Measurements from ENCODE around the gene PLAAT3. TPM values are rescaled to one million over a fixed set of nuclear protein-coding genes. Genes with fewer than 3 reads are reported as not detected.
"Not testable (repeated sequence)": the region's sequence is repeated elsewhere in the genome, so short reads cannot be mapped to it uniquely, and the experiment has no call there.

The PLAAT3 gene
- total RNA-seq, 1 experiment from 2014 or later, result 0.48 TPM

DNA sequence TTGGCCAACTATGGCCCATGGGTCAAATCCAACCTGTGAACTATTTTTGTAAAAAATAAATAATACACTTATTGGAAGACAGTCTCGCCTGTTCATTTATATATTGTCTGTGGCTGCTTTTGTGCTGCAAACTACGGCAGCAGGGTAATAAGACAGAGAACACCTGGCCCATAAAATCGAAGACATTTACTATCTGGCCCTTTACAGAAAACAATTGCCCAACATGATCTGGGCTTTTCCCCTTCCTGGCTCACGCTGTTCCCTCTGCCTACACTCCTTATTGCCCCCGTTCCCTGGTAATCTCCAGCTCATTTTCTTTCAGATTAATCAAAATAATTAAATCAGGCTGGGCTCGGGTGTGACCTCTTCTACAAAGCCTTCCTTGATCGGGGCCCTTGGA is 56.7 kb downstream of the PLAAT3 start:
- DNase-seq, result no peak
- no peaks in the 10 kb centered on the region for H3K79me2 ChIP-seq (ENCODE audit: low read length)

DNA sequence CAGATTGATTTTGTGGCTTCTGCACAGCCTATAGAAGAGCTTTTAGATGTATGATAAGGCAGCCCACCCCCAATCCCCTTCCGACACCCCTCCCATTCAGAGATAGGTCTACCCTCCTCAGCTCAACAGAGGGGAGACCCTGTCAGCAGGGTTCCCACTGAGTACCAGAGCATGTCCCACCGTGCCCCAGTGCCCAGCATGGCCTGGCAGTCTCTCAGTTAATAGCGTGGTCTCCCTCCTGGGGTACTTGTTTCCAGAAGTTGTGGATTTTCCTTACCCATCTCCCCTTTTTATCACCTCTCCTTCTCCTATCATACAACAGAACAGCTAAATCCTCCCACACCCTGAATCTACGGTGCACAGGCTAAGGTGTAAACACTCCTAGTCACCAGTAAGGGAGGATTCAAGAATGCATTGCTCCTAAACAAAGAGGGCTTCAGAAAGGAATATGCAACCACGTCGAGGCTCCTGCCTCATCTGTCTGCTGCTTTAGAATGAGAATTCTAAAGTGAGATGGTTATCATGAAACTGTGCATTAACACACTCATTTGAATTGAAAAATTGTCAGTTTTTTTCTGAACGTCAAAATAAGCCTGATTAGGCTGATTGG is 57.7 kb downstream of the PLAAT3 start:
- Histone ChIP-seq H3K4me1 (ENCODE audit: low read length) (no peaks in the 10 kb centered on the region), H3K9me3 (ENCODE audit: low read length) (no peaks in the 10 kb centered on the region), H3K9ac (ENCODE audit: low read length) (no peak overlapping the region), H3K4me3 (ENCODE audit: low read length) (no peak overlapping the region), H4K20me1 (ENCODE audit: insufficient read depth, low read depth, low read length) (no peaks in the 10 kb centered on the region), H3K36me3 (ENCODE audit: insufficient read depth, low read length) (no peaks in the 10 kb centered on the region), H3K9me2 (replicated peaks; ENCODE audit: insufficient read depth, low read length) (no peaks in the 10 kb centered on the region), H3K4me2 (ENCODE audit: low read depth, low read length, poor library complexity, severe bottlenecking) (no peak overlapping the region), H2AFZ (ENCODE audit: low read length) (no peak overlapping the region), H3K79me2 (ENCODE audit: low read length) (no peaks in the 10 kb centered on the region), H3K27ac (ENCODE audit: low read length) (no peak overlapping the region), H3K27me3 (ENCODE audit: low read length) (no peaks in the 10 kb centered on the region)
- DNase-seq, result no peak

More for the DNA sequence above, 56.7 kb downstream of the PLAAT3 start:
- Histone ChIP-seq H3K36me3 (ENCODE audit: insufficient read depth, low read length) (no peaks in the 10 kb centered on the region), H4K20me1 (ENCODE audit: insufficient read depth, low read depth, low read length) (no peaks in the 10 kb centered on the region), H3K9me2 (replicated peaks; ENCODE audit: insufficient read depth, low read length) (no peaks in the 10 kb centered on the region), H3K4me3 (ENCODE audit: low read length) (no peak overlapping the region), H3K9me3 (ENCODE audit: low read length) (no peaks in the 10 kb centered on the region), H3K9ac (ENCODE audit: low read length) (no peak overlapping the region), H3K27me3 (ENCODE audit: low read length) (no peaks in the 10 kb centered on the region), H2AFZ (ENCODE audit: low read length) (no peak overlapping the region), H3K4me1 (ENCODE audit: low read length) (no peaks in the 10 kb centered on the region), H3K27ac (ENCODE audit: low read length) (no peak overlapping the region), H3K4me2 (ENCODE audit: low read depth, low read length, poor library complexity, severe bottlenecking) (no peak overlapping the region)

DNA sequence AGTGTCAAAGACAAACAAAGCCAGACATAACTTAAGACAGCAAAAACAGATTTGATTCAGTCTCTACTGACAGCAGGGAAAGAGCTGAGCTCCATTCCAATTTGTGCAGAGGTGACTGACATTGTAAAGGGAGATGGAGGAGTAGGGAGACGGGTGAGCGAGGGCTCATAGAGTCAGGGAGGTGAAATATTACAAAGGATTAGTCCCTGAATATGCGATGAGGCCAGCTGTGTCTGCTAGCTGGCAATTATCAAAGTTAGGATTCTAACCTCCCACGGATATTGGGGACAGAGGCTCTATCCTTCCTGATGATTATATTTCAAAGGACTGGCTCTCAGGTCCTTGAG is 59.4 kb downstream of the PLAAT3 start:
- Histone ChIP-seq H3K27me3 (ENCODE audit: low read length) (no peaks in the 10 kb centered on the region), H3K4me1 (ENCODE audit: low read length) (no peaks in the 10 kb centered on the region), H3K36me3 (ENCODE audit: insufficient read depth, low read length) (no peaks in the 10 kb centered on the region), H3K9me2 (replicated peaks; ENCODE audit: insufficient read depth, low read length) (no peaks in the 10 kb centered on the region), H3K27ac (ENCODE audit: low read length) (no peak overlapping the region), H3K79me2 (ENCODE audit: low read length) (no peaks in the 10 kb centered on the region), H2AFZ (ENCODE audit: low read length) (no peak overlapping the region), H3K9ac (ENCODE audit: low read length) (no peak overlapping the region), H3K9me3 (ENCODE audit: low read length) (no peaks in the 10 kb centered on the region), H3K4me2 (ENCODE audit: low read depth, low read length, poor library complexity, severe bottlenecking) (no peak overlapping the region), H3K4me3 (ENCODE audit: low read length) (no peak overlapping the region), H4K20me1 (ENCODE audit: insufficient read depth, low read depth, low read length) (no peaks in the 10 kb centered on the region)
- no peak for DNase-seq

DNA sequence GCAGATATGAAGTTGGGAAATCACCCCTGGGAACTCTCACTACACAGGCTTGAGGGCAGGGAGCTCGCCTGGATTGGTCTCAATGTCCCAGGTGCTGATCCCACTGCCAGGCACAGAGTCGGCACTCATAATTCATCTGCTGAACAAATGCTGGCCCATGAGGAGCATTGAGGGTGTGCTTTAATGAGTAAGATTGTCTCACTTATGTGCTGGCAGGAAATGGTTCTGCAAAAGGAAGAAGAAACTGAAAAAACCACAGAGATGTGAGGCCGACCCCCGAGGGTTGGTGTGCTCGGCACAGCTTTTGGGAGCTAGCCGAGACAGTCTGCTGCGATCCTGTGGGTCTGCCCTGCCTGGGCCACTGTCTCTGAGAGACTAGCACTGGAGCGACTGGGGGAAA is 60.5 kb downstream of the PLAAT3 start:
- no peak overlapping the region for H2AFZ ChIP-seq (ENCODE audit: low read length)
- DNase-seq, result no peak
- no peaks in the 10 kb centered on the region for H3K79me2 ChIP-seq (ENCODE audit: low read length)
- no peak overlapping the region for H3K4me2 ChIP-seq (ENCODE audit: low read depth, low read length, poor library complexity, severe bottlenecking)
- no peak overlapping the region for H3K9ac ChIP-seq (ENCODE audit: low read length)
- no peak overlapping the region for H3K4me3 ChIP-seq (ENCODE audit: low read length)
- H3K9me3 ChIP-seq (ENCODE audit: low read length), result no peaks in the 10 kb centered on the region
- H3K27ac ChIP-seq (ENCODE audit: low read length), result no peak overlapping the region
- H3K36me3 ChIP-seq (ENCODE audit: insufficient read depth, low read length), result no peaks in the 10 kb centered on the region
- no peaks in the 10 kb centered on the region for H3K4me1 ChIP-seq (ENCODE audit: low read length)
- H3K27me3 ChIP-seq (ENCODE audit: low read length), result no peaks in the 10 kb centered on the region
- H4K20me1 ChIP-seq (ENCODE audit: insufficient read depth, low read depth, low read length), result no peaks in the 10 kb centered on the region
- no peaks in the 10 kb centered on the region for H3K9me2 ChIP-seq (replicated peaks; ENCODE audit: insufficient read depth, low read length)

DNA sequence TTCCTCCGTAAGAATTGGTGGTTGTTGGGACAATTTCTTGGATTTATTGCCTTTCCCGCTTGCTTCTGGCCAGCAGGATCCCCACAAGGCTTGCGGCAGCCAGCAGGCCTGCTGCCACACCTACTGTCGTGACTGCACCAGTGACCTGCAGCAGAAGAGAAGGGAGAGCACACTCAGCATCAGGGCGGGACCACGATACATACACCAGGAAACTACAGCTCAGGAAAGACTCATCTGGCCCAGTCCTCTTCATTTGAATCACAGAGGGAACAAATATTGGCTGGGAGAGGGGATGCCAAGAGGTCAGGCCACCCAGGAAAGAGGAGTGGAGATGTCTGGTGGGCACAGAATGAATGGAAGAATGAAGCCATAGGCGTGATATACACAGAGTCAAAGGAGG is 61.3 kb downstream of the PLAAT3 start:
- Histone ChIP-seq H3K4me2 (ENCODE audit: low read depth, low read length, poor library complexity, severe bottlenecking) (no peak overlapping the region), H3K79me2 (ENCODE audit: low read length) (no peaks in the 10 kb centered on the region), H3K4me3 (ENCODE audit: low read length) (no peak overlapping the region), H3K27me3 (ENCODE audit: low read length) (no peaks in the 10 kb centered on the region), H3K4me1 (ENCODE audit: low read length) (no peaks in the 10 kb centered on the region), H3K36me3 (ENCODE audit: insufficient read depth, low read length) (no peaks in the 10 kb centered on the region), H3K9ac (ENCODE audit: low read length) (no peak overlapping the region), H4K20me1 (ENCODE audit: insufficient read depth, low read depth, low read length) (no peaks in the 10 kb centered on the region), H3K9me2 (replicated peaks; ENCODE audit: insufficient read depth, low read length) (no peaks in the 10 kb centered on the region), H3K9me3 (ENCODE audit: low read length) (no peaks in the 10 kb centered on the region), H3K27ac (ENCODE audit: low read length) (no peak overlapping the region), H2AFZ (ENCODE audit: low read length) (no peak overlapping the region)
- DNase-seq, result no peak

DNA sequence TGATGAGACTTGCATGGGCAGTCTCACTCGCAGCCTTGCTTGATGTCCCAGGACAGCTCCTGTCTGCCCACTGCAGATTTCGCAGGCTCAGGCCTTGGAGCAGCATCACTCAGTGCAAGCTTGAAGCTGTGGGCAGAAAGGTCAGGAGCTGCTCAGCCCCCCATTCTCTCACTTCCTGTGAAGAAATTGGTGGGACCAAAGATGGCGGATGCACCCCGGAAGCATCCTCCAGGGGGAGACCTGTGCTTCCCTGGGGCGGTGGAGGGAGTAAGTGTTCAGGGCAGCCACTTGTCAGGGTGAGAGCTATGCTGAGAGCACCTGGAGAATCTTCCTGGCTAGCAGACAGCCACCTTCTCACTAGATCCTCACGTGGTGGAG is 62.4 kb downstream of the PLAAT3 start:
- Histone ChIP-seq H3K9me3 (ENCODE audit: low read length) (no peaks in the 10 kb centered on the region), H3K36me3 (ENCODE audit: insufficient read depth, low read length) (no peaks in the 10 kb centered on the region), H3K27me3 (ENCODE audit: low read length) (no peaks in the 10 kb centered on the region), H3K27ac (ENCODE audit: low read length) (no peak overlapping the region), H3K4me1 (ENCODE audit: low read length) (no peaks in the 10 kb centered on the region), H4K20me1 (ENCODE audit: insufficient read depth, low read depth, low read length) (no peaks in the 10 kb centered on the region), H2AFZ (ENCODE audit: low read length) (no peak overlapping the region), H3K79me2 (ENCODE audit: low read length) (no peaks in the 10 kb centered on the region), H3K4me3 (ENCODE audit: low read length) (no peak overlapping the region), H3K9me2 (replicated peaks; ENCODE audit: insufficient read depth, low read length) (no peaks in the 10 kb centered on the region), H3K4me2 (ENCODE audit: low read depth, low read length, poor library complexity, severe bottlenecking) (no peak overlapping the region), H3K9ac (ENCODE audit: low read length) (no peak overlapping the region)
- no peak for DNase-seq

DNA sequence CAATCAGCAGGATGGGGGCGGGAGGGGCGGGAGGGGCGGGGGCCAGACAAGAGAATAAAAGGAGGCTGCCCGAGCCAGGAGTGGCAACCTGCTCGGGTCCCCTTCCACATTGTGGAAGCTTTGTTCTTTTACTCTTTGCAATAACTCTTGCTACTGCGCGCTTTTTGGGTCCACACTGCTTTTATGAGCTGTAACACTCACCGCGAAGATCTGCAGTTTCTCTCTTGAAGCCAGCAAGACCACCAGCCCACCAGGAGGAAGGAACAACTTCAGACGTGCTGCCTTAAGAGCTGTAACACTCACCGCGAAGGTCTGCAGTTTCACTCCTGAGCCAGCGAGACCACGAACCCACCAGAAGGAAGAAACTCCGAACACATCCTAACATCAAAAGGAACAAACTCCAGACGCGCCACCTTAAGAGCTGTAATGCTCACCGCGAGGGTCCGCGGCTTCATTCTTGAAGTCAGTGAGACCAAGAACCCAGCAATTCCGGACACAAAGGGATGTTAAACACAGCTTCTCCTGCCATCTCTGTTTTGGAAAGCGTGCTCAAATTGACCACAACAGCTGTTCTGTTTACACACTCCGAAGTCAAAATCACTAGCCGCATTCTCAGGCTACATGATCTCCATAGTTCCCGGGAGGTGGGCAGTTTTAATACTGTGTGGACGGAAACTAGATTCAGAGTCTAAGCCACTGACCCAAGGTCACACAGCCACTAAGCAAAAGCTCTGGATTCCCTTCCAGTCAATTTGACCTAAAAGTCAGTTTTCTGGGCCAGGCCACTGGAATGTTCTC is 62.9 kb downstream of the PLAAT3 start:
- no peak overlapping the region for H2AFZ ChIP-seq (ENCODE audit: low read length)
- no peaks in the 10 kb centered on the region for H3K79me2 ChIP-seq (ENCODE audit: low read length)
- no peaks in the 10 kb centered on the region for H4K20me1 ChIP-seq (ENCODE audit: insufficient read depth, low read depth, low read length)
- no peak overlapping the region for H3K27ac ChIP-seq (ENCODE audit: low read length)
- H3K27me3 ChIP-seq (ENCODE audit: low read length), result no peaks in the 10 kb centered on the region
- no peaks in the 10 kb centered on the region for H3K9me3 ChIP-seq (ENCODE audit: low read length)
- no peak overlapping the region for H3K4me2 ChIP-seq (ENCODE audit: low read depth, low read length, poor library complexity, severe bottlenecking)
- no peak overlapping the region for H3K4me3 ChIP-seq (ENCODE audit: low read length)
- H3K36me3 ChIP-seq (ENCODE audit: insufficient read depth, low read length), result no peaks in the 10 kb centered on the region
- H3K9ac ChIP-seq (ENCODE audit: low read length), result no peak overlapping the region
- no peak for DNase-seq
- no peaks in the 10 kb centered on the region for H3K9me2 ChIP-seq (replicated peaks; ENCODE audit: insufficient read depth, low read length)
- no peaks in the 10 kb centered on the region for H3K4me1 ChIP-seq (ENCODE audit: low read length)

DNA sequence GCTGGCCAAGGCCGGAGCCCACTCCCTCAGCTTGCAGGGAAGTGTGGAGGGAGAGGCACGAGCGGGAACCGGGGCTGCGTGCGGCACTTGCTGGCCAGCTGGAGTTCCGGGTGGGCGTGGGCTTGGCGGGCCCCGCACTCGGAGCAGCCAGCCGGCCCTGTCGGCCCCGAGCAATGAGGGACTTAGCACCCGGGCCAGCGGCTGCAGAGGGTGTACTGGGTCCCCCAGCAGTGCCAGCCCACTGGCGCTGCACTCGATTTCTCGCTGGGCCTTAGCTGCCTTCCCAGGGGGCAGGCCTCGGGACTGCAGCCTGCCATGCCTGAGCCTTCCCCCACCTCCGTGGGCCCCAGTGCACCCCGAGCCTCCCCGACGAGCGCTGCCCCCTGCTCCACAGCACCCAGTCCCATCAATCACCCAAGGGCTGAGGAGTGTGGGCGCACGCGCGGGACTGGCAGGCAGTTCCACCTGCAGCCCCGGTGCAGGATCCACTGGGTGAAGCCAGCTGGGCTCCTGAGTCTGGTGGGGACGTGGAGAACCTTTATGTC is 64.0 kb downstream of the PLAAT3 start:
- not testable (repeated sequence) for H3K9me3 ChIP-seq (ENCODE audit: low read length); H3K4me2 ChIP-seq (ENCODE audit: low read depth, low read length, poor library complexity, severe bottlenecking); H3K27ac ChIP-seq (ENCODE audit: low read length); H3K4me3 ChIP-seq (ENCODE audit: low read length); H3K36me3 ChIP-seq (ENCODE audit: insufficient read depth, low read length); H4K20me1 ChIP-seq (ENCODE audit: insufficient read depth, low read depth, low read length); H3K27me3 ChIP-seq (ENCODE audit: low read length); H3K79me2 ChIP-seq (ENCODE audit: low read length); H3K4me1 ChIP-seq (ENCODE audit: low read length); H3K9me2 ChIP-seq (replicated peaks; ENCODE audit: insufficient read depth, low read length); H3K9ac ChIP-seq (ENCODE audit: low read length); DNase-seq; H2AFZ ChIP-seq (ENCODE audit: low read length)

All from Karpas-422 (cell line).